Trophoblast cell (in vitro differentiated cells and primary cell): ENCODE data around the gene TSEN34.
"Not testable (repeated sequence)": the region's sequence is repeated elsewhere in the genome, so short reads cannot be mapped to it uniquely, and the experiment has no call there.

Experiments used
- DNase-seq, 2 donors: peaks; one replicate each; pipeline ENCODE4 v3.0.0-alpha.2; 2016
- H2AFZ ChIP-seq: 2 replicates; pipeline ENCODE4 v1.6.1; 2013; ENCODE audit warnings: low read length, moderate library complexity, mild to moderate bottlenecking; ENCODE audit not compliant: insufficient read depth, poor library complexity
- H2AK5ac ChIP-seq: 2 replicates; pipeline ENCODE4 v1.6.1; 2013; ENCODE audit warnings: mild to moderate bottlenecking, low read length
- H2BK120ac ChIP-seq: 2 replicates; pipeline ENCODE4 v1.6.1; 2013; ENCODE audit warnings: low read length, mild to moderate bottlenecking, moderate library complexity; ENCODE audit not compliant: insufficient read depth, poor library complexity
- H2BK12ac ChIP-seq: 2 replicates; pipeline ENCODE4 v1.6.1; 2013; ENCODE audit warnings: mild to moderate bottlenecking, low read length, moderate library complexity
- H2BK5ac ChIP-seq: 2 replicates; pipeline ENCODE4 v1.6.1; 2013; ENCODE audit warnings: low read length, low read depth, moderate library complexity, mild to moderate bottlenecking; ENCODE audit not compliant: poor library complexity
- H3K14ac ChIP-seq: 2 replicates; pipeline ENCODE4 v1.6.1; 2013; ENCODE audit warnings: mild to moderate bottlenecking, low read length
- H3K18ac ChIP-seq: 2 replicates; pipeline ENCODE4 v1.6.1; 2013; ENCODE audit warnings: mild to moderate bottlenecking, low read length
- H3K23ac ChIP-seq: 2 replicates; pipeline ENCODE4 v1.6.1; 2013; ENCODE audit warnings: low read length
- H3K27ac ChIP-seq: 2 replicates; pipeline ENCODE4 v1.5.1; 2013; ENCODE audit warnings: low read depth, mild to moderate bottlenecking, inconsistent platforms, low read length, moderate library complexity
- H3K27me3 ChIP-seq: 2 replicates; pipeline ENCODE4 v1.6.1; 2013; ENCODE audit warnings: inconsistent platforms, mild to moderate bottlenecking, low read length, moderate library complexity; ENCODE audit not compliant: insufficient read depth
- H3K36me3 ChIP-seq, 2 experiments: 1 replicate in 1 of 2; 2 replicates in 1 of 2; pipeline ENCODE4 v1.6.1; 2013; ENCODE audit warnings: low read length in 2 of 2, mild to moderate bottlenecking in 2 of 2, moderate library complexity in 1 of 2; ENCODE audit not compliant: insufficient read depth in 2 of 2, control insufficient read depth in 1 of 2
- H3K4ac ChIP-seq: 2 replicates; pipeline ENCODE4 v1.6.1; 2013; ENCODE audit warnings: low read depth, mild to moderate bottlenecking, low read length, moderate library complexity
- H3K4me1 ChIP-seq, 2 experiments: 1 replicate in 1 of 2; 2 replicates in 1 of 2; pipeline ENCODE4 v1.6.1; 2013; ENCODE audit warnings: low read length in 2 of 2, mild to moderate bottlenecking in 2 of 2, moderate library complexity in 1 of 2; ENCODE audit not compliant: insufficient read depth in 2 of 2, control insufficient read depth in 1 of 2
- H3K4me2 ChIP-seq: 2 replicates; pipeline ENCODE4 v1.6.1; 2013; ENCODE audit warnings: inconsistent platforms, mild to moderate bottlenecking, low read length, moderate library complexity
- H3K4me3 ChIP-seq: 2 replicates; pipeline ENCODE4 v1.5.1; 2013; ENCODE audit warnings: mild to moderate bottlenecking, low read depth, low read length, inconsistent platforms
- H3K79me1 ChIP-seq: one replicate; pipeline ENCODE4 v1.6.1; 2013; ENCODE audit warnings: low read length
- H3K79me2 ChIP-seq: 2 replicates; pipeline ENCODE4 v1.6.1; 2013; ENCODE audit warnings: low read length, mild to moderate bottlenecking; ENCODE audit not compliant: control insufficient read depth, insufficient read depth, poor library complexity
- H3K9ac ChIP-seq: 2 replicates; pipeline ENCODE4 v1.6.1; 2013; ENCODE audit warnings: mild to moderate bottlenecking, low read length
- H3K9me3 ChIP-seq: 2 replicates; pipeline ENCODE4 v1.6.1; 2013; ENCODE audit warnings: low read depth, mild to moderate bottlenecking, control low read depth, inconsistent platforms, low read length; ENCODE audit not compliant: insufficient read depth
- H4K12ac ChIP-seq: 2 replicates; pipeline ENCODE4 v1.6.1; 2013; ENCODE audit warnings: low read depth, mild to moderate bottlenecking, low read length, moderate library complexity
- H4K8ac ChIP-seq: 2 replicates; pipeline ENCODE4 v1.6.1; 2013; ENCODE audit warnings: low read depth, mild to moderate bottlenecking, low read length, moderate library complexity
- H4K91ac ChIP-seq: one replicate; pipeline ENCODE4 v1.6.1; 2013; ENCODE audit warnings: low read depth, mild to moderate bottlenecking, low read length, moderate library complexity
- WGBS: extraction: QIAGEN DNeasy Blood & Tissue Kit; methylation state at CpG from one replicate; pipeline ENCODE4 v1.1.7; 2013; ENCODE audit warnings: missing lambda C conversion rate; ENCODE audit not compliant: insufficient read length, insufficient coverage; ENCODE audit errors: extremely low coverage; 5-methylcytosine and 5-hydroxymethylcytosine counted together

TSEN34 gene

DNA sequence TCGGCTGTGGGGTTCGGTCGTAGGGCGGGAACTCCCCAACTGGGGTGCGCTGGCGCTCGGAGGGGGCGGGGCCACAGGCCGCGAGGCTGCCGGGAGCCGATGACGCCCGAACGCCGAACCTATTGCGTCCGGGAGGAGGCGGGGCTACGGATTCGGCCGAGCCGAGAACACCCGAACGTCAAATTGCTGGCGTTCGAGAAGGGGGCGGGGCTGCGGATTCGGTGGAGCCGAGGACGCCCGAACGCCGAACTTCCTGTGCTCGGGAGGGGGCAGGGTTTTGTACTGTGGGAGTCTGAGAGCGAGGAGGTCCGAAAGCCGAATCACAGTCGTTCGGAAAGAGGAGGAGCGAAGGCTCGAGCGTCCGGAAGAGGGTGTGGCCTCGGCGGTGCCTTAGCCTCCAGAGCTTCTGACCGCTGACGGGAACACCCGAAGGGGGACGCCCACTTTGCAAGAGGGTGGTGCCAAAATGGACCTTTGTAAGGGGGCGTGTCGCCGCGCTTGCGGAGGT is 551 bp upstream of the TSEN34 start:
- Histone ChIP-seq H3K4me2 (peak overlapping the region; percentile 67), H2BK5ac (peak overlapping the region; percentile 97), H3K9ac (peak overlapping the region; percentile 88), H3K27me3 (no peaks in the 10 kb centered on the region), H3K9me3 (no peaks in the 10 kb centered on the region), H3K4me1 (peaks cover 10% of the 10 kb centered on the region in 2 experiments), H3K27ac (peak overlapping the region; percentile 99), H3K23ac (no peak overlapping the region), H3K4me3 (peak overlapping the region; percentile 95), H4K12ac (peak overlapping the region; percentile 87), H3K14ac (peak overlapping the region; percentile 99), H2AFZ (peak overlapping the region; percentile 95), H2BK12ac (peak overlapping the region; percentile 66), H3K18ac (peak overlapping the region; percentile 98), H3K4ac (peak overlapping the region; percentile 85), H2BK120ac (peak overlapping the region; percentile 95), H3K36me3 (peaks cover 23 to 25% of the 10 kb centered on the region in 2 experiments), H4K91ac (peak overlapping the region; percentile 95), H3K79me2 (peaks cover 26% of the 10 kb centered on the region), H3K79me1 (peaks cover 27% of the 10 kb centered on the region), H4K8ac (peak overlapping the region; percentile 95), H2AK5ac (no peak overlapping the region)
- DNase-seq, result peak; percentile 99
- no CpG with 5 or more reads among the region's 56 CpGs for WGBS

DNA sequence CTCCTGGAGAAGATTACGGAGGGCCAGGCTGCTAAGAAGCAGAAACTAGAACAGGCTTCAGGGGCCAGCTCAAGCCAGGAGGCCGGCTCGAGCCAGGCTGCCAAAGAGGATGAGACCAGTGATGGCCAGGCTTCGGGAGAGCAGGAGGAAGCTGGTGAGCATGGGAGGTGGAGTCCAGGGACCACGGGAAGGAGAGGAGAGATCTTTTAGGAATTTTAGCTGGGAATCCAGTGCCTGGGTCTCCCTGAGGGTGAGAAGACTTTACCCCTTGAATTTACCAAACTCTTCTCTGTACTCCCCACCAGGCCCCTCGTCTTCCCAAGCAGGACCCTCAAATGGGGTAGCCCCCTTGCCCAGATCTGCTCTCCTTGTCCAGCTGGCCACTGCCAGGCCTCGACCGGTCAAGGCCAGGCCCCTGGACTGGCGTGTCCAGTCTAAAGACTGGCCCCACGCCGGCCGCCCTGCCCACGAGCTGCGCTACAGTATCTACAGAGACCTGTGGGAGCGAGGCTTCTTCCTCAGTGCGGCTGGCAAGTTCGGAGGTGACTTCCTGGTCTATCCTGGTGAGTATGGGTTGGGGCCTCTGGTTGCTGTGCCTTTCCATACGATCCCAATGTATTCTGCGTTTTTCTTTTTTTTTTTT is 824 bp downstream of the TSEN34 start:
- no peak overlapping the region for H2AK5ac ChIP-seq
- no peak overlapping the region for H3K23ac ChIP-seq
- DNase-seq, result no peak
- H2BK120ac ChIP-seq, result no peak overlapping the region
- peak overlapping the region; percentile 54 for H4K91ac ChIP-seq
- H3K36me3 ChIP-seq, result peaks cover 14 to 16% of the 10 kb centered on the region in 2 experiments
- no CpG with 5 or more reads among the region's 19 CpGs for WGBS
- peaks cover 10% of the 10 kb centered on the region in 2 experiments for H3K4me1 ChIP-seq
- no peak overlapping the region for H2BK12ac ChIP-seq
- H3K4me3 ChIP-seq, result peak overlapping the region; percentile 95
- peak overlapping the region; percentile 91 for H3K9ac ChIP-seq
- H3K14ac ChIP-seq, result peak overlapping the region; percentile 83
- peak overlapping the region; percentile 59 for H3K18ac ChIP-seq
- peak overlapping the region; percentile 67 for H3K4me2 ChIP-seq
- H3K27me3 ChIP-seq, result no peaks in the 10 kb centered on the region
- peak overlapping the region; percentile 99 for H3K27ac ChIP-seq
- peak overlapping the region; percentile 67 for H2BK5ac ChIP-seq
- H4K12ac ChIP-seq, result peak overlapping the region; percentile 19
- no peaks in the 10 kb centered on the region for H3K9me3 ChIP-seq
- H4K8ac ChIP-seq, result peak overlapping the region; percentile 69
- no peak overlapping the region for H2AFZ ChIP-seq
- peak overlapping the region; percentile 57 for H3K4ac ChIP-seq
- H3K79me2 ChIP-seq, result peaks cover 26% of the 10 kb centered on the region
- peaks cover 27% of the 10 kb centered on the region for H3K79me1 ChIP-seq

- no peak overlapping the region for H3K23ac ChIP-seq
Measured at GRCh38 chr19:54193011-54193410, 1.9 kb downstream of the TSEN34 start.

DNA sequence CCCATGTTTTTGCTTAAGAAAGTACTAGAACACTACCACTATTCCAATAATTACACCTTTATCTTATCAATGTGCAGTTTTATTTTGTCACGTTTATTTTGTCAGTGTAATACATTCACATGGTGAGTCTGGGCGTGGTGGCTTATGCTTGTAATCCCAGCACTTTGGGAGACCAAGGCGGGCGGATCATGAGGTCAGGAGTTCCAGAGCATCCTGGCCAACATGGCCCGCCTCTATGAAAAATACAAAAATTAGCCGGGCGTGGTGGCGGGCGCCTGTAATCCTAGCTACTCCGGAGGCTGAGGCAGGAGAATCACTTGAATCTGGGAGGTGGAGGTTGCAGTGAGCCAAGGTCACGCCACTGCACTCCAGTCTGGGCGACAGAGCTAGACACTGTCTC is 3.4 kb downstream of the TSEN34 start:
- not testable (repeated sequence) for H3K4me1 ChIP-seq, H4K91ac ChIP-seq, H2BK12ac ChIP-seq, H4K8ac ChIP-seq, H3K27ac ChIP-seq, H3K4me2 ChIP-seq, H3K4me3 ChIP-seq, H3K9me3 ChIP-seq, H2AK5ac ChIP-seq, H3K14ac ChIP-seq, H3K4ac ChIP-seq, H3K23ac ChIP-seq, H2BK5ac ChIP-seq, DNase-seq, H3K9ac ChIP-seq, H2AFZ ChIP-seq, H2BK120ac ChIP-seq, H4K12ac ChIP-seq, H3K18ac ChIP-seq, H3K27me3 ChIP-seq
- H3K79me2 ChIP-seq, result peaks cover 13% of the 10 kb centered on the region
- peaks cover 10 to 12% of the 10 kb centered on the region in 2 experiments for H3K36me3 ChIP-seq
- WGBS, result no CpG with 5 or more reads among the region's 12 CpGs
- H3K79me1 ChIP-seq, result peaks cover 14% of the 10 kb centered on the region

More at GRCh38 chr19:54193011-54193410, 1.9 kb downstream of the TSEN34 start:
- Histone ChIP-seq H3K36me3 (peaks cover 10% of the 10 kb centered on the region in 2 experiments), H3K79me2 (peaks cover 25% of the 10 kb centered on the region), H4K12ac (no peak overlapping the region), H3K14ac (no peak overlapping the region), H2BK5ac (no peak overlapping the region), H3K4me1 (peaks cover 9% of the 10 kb centered on the region in 2 experiments), H4K8ac (no peak overlapping the region), H4K91ac (no peak overlapping the region), H3K9ac (no peak overlapping the region), H3K9me3 (no peaks in the 10 kb centered on the region), H2AK5ac (no peak overlapping the region), H3K4me2 (no peak overlapping the region), H3K4ac (peak overlapping the region; percentile 9), H3K4me3 (no peak overlapping the region), H3K27me3 (no peaks in the 10 kb centered on the region), H2BK120ac (no peak overlapping the region), H3K79me1 (peaks cover 27% of the 10 kb centered on the region), H2BK12ac (no peak overlapping the region), H3K27ac (no peak overlapping the region), H2AFZ (no peak overlapping the region), H3K18ac (no peak overlapping the region)
- DNase-seq, result no peak
- no CpG with 5 or more reads among the region's 11 CpGs for WGBS
